Myometrial cell (primary cell): ENCODE data around the gene HMGCLL1. TPM values are rescaled to one million over a fixed set of nuclear protein-coding genes. Genes with fewer than 3 reads are reported as not detected.

Source experiments
- total RNA-seq: library from RNA; depleted of rRNA; stranded (reverse); fragments of >200 nt; gene quantifications from 2 replicates; pipeline ENCODE4 v1.2.3, GENCODE V29; 2015

The HMGCLL1 gene
- total RNA-seq: not detected in 2 replicates

GRCh38 chr6:55578537-55579363 is at the start of gene HMGCLL1:
HMGCLL1 (minus strand) TSS chr6:55579192; CDS start chr6:55579055, 137 bp downstream.

